A172 (cell line): ENCODE data around the gene SLC22A5. TPM values are rescaled to one million over a fixed set of nuclear protein-coding genes. Genes with fewer than 3 reads are reported as not detected.
A peak's percentile ranks its signal among the peaks of the same experiment; 100 is the strongest.
"Not testable (repeated sequence)": the region's sequence is repeated elsewhere in the genome, so short reads cannot be mapped to it uniquely, and the experiment has no call there.

ENCODE experiments used
- DNase-seq: peaks from one replicate; pipeline ENCODE4 v3.0.0-alpha.2; 2015; ENCODE audit warnings: low spot score
- total RNA-seq: library from RNA; depleted of rRNA; stranded (reverse); fragments of >200 nt; shearing (Covaris generic); gene quantifications from 2 replicates; pipeline ENCODE4 v1.2.3, GENCODE V29; 2014

The SLC22A5 gene
- total RNA-seq, 1 experiment from 2014 or later: 5.9 TPM

DNA sequence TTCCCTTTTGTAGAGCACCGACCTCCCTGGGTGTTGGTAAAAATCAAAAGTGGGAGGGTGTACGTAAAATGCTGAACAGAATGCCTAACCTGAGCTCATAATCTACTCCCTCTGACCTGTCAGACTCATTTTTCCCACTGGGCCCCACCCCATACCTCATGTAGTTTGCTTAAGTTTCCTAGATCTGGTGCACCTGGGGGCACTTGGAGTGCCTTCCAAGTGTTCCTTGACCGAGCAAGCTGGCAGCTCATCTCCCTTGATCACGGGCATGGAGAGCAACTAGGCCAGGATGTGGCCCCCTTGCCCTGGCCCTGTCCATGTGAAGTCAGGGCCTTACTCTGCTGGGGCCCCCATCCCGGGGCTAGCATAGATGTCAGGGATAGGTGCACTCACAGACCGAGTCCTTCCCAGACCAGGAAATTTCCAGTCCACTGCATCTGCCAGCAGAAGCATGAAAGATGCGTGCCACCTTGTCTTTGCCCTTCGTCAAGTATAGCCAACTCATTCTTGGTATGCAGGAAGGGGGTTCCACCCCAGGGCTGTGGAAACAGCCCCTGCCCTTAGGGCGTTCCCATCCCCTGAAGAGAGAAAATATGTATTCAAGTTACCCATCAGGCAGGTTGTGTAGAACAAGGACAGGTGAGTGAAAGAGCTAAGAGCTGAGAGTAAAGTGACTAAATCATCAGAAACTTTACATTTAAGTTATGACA, 41.9 kb downstream of the SLC22A5 start:
- no peak for DNase-seq

DNA sequence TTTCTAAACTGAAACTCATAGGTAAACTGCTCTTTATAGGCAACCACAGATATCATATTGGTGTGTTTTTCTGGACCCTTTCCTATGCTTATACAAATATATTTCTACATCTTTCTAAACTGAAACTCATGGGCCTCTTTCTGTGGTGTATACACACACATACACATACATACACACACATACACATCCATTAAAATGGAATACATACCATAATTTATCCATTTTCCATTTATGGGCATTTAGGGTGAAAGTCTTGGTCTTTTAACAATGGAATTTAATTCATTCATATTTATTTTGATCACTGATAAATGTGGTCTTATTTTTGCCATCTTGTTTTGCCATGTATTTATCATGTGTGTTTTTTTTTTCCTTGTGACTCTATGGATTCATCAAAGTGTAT, 44.1 kb downstream of the SLC22A5 start:
- DNase-seq: no peak

DNA sequence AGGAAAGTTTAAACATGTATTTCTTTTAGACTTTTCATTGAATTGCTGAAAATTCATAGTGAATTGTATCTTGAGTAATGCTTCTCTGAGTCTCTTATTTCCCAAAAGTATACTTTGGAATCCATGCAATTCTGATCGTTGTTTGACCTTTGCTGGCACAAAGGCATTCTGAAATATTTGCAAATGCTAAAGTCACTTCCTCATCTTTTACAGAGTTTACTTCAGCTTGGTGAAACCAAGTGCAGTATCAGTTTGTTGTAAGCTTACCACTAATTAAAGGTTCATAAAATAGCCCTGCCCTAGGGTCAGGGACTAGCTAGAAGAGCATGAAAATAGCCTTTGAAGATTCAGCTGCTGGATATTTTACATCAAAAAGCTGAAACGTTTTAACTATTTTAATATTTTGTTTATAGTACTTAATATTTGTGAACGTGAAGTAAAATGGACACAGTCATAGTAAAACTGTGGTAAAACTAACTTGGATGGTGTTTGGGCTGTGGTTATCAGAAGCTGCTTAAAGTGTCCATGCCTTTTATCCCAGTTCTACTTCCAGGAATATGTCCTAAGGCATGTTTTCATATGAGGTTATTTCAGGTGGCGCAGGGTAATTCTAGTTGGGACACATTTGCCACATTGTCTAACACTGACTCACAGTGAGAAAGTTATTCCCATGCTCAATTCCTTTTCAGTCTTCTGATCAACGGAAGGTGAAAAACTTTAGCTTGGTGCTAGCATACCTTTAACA, 45.3 kb downstream of the SLC22A5 start:
- peak; percentile 88 for DNase-seq

DNA sequence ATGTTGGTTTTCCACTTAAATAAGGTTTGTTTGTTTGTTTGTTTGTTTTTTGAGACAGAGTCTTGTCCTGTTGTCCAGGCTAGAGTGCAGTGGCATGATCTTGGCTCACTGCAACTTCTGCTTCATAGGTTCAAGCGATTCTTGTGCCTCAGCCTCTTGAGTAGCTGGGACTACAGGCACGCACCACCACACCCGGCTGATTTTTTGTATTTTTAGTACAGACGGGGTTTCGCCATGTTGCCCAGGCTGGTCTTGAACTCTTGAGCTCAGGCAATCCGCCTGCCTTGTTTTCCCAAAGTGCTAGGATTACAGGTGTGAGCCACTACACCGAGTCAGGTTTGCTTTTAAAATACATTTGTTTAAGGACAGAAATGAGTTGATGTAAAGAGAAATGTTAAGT, 46.0 kb downstream of the SLC22A5 start:
- not testable (repeated sequence) for DNase-seq

DNA sequence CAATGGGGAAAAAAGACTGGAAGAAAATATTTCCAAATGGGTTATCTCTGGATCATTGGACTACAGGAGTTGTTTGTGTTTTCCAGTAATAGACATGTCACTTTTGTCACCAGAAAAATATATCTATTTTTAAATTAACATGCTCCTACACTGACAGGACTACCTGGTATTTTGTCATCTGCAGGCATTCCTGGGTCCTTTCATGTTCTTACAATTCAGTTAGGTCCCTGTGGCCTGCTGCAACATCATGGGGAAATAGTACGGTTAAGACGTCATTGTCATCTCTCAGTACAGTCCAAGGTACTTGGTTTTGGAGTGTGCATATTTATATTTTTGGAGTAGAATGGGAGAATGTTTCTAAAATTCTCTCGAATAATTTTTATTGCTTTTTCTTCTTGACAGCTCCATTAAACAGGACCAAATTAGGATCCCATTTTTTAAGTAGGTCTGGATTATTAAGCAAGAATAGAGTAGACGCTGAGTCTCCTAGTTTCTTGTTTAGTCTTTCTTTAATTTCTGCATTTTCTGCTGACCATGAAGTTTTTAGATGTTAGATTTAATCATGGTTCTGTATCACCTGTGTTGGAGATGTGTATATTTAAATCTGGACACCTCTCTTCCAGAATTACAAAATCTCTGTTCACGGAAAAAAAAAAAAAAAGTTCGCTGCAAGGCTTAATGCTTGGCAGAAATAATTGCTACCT, 46.9 kb downstream of the SLC22A5 start:
- DNase-seq: no peak

DNA sequence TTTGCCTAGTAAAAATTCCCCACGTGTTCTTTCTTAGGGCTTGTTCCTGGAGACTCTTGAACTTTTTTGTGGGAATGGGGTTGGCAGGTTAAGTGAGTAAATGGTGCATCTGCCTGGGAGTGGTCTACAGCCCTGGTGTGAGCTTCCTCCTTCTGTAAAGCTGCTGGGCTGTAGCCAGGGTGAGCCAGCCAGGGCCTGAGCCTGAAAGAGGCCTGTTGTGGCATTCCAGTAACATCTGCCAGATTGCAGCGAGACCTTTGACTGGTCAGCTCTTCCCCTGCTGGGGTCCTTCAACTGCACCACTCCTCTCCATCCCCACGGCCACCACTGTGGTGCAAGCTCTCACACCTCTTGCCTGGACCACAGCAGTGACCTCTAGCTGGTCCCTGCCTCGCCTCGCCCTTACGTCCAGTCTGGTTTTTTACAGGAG, 47.5 kb downstream of the SLC22A5 start:
- DNase-seq: no peak

DNA sequence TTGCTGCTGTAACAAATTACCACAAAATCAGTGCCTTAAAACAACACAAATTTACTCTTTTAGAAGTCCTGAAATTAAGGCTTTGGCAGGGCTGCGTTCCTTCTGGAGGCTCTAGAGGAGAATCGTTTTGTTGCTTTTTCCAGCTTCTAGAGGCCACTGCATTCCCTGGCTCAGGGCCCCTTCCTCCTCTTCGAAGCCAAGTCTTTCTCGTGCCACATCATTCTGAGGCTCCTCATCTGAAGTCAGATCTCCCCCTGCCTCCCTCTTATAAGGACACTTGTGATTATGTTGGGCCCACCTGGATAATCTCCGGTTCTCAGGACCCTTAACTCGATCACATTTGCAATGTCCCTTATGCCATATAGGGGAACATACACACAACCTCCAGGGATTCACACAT, 48.0 kb downstream of the SLC22A5 start:
- DNase-seq: no peak

DNA sequence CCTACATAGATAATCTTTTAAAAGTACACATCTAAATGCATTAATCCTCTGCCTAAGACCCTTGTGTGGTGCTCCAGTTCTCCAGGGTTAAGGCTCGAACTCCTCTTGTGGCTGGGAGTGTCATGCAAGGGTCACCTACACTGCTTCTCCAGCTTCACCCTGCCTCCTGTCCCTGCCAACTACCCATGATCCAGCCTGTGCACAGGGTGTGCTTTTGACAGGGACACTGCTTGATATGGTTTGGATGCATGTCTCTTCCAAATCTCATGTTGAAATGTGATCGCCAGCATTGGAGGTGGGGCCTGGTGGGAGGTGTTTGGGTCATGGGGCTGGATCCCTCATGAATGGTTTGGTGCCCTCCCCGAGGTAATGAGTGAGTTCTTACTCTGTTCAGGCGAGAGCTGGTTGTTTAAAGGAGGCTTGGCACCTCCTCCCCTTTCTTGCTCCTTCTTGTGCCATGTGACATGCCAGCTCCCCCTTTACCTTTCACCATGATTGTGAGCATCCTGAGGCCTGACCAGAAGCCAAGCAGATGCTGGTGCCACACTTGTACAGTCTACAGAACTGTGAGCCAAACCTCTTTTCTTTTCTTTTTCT, 48.5 kb downstream of the SLC22A5 start:
- no peak for DNase-seq

DNA sequence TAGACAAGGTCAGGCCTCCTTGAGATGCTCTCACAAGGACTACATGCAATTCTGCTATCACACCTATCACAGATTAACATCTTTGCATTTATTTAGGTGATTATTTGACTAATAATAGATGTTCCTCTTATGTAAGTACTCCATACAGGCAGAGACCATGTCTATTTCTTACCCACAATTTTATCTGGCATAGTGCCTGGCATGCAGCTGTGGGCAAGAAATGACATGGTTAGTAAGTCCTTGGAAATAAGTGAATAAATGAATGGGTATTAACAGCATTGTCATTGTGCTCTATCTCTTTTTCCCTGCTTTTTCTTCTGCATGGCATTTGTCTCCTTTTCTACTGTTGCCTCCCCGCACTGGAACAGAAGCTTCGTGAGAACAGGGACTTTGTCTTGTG, 49.4 kb downstream of the SLC22A5 start:
- DNase-seq: no peak

DNA sequence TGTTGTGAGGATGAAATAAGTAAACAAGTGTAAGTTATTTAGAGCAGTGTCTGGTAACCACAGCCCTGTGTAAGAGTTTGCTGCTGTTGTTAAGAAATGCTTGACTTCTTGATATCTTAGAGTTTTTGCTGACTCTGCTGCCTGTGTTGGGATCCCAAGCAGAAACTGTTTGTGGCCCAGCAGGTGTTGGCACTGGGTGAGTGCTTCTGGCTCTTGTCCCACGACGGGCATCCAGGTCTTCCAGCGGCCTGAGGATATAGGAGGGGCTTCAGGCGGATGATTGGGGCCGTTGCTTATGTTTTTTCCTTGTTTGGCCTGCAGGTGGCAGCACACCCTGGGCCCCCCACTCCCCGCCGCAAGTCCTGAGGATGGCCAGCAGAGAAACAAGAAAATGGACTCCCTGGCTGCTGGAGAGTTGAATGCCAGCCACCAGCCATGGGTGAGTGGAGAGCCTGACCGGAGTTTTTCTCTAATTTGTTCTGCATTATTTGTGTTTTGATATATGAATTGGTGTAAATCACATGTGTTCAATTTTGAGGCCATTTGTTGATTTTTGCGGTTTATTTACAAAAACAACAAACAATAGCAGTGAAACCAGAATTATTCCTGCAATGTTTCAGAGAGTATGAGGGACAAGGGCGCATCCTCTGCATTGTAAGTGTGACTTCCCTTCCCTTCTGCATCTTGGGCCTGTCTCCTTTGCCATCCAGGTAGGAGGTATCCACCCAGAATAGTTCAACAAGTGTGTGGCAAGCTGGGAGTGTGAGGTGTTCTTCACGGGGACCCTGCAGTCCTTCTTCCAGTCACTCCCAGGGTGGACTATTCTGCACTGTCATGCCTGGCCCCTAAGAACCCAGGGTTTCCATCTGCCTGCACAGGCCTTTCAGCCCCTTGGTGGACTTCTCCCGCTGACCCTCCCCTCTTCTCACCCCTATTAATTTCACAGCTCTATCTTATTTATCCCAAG, 50.3 kb downstream of the SLC22A5 start:
- peak; percentile 84 for DNase-seq

DNA sequence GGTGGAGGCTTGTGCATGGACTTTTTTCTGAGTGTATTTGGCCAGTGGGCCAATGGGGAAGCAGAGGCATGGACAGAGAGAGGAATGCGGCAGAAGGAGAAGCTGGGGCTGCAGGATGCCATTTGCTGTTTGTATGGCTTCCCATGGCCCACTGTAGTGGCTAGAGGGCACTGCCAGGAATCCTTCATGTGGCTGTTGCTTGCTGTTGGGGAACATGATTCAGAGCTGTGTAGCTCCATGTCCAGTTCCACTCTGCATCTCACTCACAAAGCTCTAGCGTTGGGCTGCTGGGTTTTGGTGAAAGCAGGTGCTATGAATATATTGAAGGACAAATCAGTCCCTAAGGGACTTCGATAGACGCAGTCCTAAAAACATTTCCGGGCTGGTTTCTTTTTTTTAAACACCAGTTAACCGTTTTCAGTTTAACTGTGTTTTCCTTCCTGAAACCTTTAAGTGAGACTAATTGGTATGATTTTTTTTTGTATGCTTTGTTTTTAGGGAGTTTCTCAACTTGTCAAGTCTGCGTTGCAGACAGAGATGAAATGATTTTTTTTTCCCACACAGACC, 51.3 kb downstream of the SLC22A5 start:
- DNase-seq: no peak

DNA sequence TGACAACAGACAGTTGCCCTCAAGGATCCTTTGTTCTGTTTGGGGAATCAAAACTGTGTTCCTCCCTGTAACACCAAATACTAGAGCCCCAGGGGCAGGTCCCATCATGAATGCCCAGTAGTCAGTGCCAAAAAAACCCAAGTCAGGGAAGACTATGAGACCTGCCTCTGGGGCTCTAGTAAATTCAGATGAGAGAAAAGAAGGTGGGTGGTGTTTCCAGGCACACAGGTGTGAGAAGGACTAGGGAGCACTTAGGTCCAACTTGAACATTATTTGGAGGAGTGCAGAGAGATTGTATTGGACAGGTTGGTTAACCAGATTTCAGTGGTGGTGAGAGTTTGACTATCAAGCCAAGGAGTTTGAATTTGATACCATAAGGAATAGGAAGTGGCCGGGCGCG, 52.0 kb downstream of the SLC22A5 start:
- DNase-seq: no peak

DNA sequence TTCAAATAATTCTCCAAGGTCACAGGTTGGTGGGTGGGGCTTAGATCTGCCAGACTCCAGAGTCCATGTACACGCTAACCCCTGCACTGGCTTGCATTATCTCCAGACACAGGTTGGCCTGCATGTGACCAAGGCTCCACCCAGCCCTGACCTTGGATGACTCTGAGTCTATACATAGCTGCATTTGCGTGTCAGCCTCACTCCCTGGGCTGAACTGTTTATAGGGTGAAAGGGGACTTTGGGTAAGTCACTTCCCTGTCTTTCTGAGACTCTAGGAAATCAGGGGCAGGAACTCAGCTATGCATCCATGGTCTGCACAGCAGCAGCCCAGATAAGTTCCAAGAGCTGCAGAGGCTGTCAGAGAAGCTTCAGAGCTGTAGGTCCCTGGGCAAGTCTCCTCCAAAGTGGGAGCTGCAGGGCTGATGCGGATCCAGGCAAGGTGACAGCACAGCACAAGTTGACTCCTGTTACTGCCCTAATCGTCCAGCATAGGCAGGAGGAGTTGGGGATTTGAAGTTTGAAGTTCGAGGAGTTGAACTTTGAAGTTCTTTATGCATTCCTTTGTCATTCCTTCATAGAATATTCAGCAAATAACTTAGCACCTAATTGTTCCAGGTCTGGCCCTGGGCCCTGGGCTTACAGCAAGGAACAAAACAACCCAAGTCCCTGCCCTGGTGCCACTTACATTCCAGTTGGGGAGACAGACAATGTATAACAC, 53.4 kb downstream of the SLC22A5 start:
- no peak for DNase-seq

DNA sequence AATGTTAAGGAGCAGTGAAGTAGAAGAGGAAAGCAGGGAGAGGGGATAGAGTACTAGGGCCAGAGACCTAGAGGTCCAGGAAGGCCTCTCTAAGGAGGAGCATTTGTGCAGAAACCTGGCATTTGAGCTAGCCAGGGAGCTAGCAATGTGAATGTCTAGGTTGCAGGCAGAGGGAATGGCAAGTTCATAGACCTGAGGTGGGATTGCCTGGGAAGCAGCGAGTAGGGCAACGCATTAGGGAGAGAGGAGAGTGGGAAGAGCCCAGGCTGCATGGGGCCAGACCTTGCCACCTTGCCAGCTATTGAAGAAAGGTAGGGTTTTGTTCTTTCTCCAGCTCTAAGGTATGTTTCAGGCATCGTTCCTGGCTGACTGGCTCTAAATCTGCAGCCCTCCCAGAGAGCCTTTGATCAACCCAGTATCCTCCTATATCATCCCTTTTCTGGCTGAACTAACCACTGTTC, 54.0 kb downstream of the SLC22A5 start:
- DNase-seq: no peak

DNA sequence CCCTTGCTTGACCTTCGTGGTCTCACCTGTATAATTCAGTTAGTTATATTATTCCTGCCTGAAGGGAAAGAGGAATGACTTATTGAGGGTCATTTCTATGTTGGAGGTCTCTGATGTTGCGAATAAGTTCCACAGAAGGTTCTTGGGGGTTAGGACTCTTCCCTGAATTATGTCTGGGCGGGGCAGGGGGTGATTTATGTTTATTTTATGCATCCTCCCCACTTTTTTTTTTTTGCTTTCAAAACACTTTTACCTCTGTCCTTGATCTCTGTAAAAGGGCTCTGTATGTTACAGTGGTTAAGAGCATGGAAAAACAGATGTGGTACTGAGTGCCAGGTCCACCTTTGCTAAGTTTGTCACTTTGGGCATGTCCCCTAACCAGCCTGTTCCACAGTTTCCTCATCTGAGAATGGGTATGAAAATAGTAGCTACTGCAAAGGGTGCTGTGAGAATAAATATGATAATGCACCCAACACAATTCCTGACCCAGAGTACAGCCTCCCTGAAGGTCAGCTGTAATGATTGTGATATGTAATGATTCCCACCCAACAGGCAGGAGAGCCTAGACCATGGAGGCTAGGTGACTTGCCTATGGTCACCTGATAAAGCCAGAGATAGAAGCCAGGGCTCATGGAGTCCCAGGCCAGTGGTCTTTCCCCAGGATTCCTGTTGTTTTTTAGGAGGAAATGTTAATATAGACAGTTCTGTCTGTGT, 54.8 kb downstream of the SLC22A5 start:
- DNase-seq: no peak

DNA sequence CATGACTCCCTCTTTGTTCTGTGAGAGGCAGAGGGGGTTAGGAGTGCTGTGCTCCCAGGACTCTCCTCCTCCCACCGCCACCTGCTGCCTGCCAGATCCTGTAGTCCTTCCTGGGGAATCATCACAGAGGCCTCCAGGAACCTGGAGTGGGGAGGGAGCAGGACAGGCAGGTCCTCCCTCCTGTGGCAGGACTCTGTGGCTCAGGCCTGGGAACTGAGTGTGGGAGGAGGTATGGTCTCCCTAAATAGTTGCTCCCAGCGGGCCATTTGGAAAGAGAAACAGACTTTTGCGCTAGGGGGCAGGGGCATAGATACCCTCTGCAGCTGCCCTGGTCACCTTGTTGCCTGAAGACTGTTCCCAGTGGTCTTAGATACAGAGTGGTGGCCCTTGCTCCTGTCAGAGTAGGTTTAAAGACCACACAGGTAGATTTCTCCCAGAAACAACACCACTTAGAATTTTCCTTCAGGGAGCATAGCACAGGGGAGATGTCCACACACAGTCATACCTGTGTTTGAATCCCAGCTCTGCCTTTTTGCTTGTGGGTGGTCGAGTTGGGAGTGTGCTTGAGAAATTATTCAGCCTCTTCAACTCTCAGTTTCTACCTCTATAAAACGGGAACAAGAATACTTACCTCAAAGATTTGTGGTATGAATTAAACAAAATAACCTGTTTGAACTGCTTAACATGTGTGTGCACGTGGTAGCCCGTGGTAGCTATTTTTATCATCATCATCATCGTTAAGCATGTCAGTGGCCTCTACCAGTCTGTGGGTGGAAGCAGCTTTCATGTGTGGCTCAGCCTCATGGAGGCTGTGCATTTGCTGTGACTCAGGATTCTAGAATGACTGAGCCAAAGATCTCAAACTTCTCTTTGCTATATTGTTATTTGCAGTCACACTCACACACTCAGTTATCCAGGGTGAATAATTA, 55.8 kb downstream of the SLC22A5 start:
- DNase-seq: peak; percentile 63

DNA sequence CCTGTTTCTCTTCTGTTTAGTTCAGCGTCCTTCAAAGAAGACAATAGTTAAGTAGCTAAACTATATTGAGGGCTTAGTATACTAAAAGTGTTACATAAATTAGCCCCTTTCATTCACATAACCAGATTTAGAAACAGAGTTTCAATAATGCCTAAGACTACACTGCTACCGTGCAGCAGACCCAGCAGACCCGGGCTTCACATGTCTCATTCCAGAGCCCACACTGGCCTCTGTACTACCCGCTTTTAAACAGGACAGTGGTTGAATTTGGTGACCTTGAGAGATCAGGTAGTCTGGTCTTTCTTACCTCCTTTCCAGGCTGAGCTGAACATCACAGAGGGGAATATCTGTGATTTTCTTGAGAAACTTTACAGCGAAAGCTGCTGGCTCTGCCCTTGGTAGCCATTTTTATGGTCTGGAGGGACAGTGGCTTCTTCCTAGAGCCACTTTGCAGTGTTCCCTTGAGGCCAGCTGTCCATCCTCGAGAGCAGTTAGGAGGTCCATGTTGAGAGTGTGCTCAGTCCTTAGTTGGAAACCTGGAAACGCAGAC, 56.5 kb downstream of the SLC22A5 start:
- DNase-seq: no peak
